ENCODE results near the gene SLC25A36.
"Not testable (repeated sequence)": the region's sequence is repeated elsewhere in the genome, so short reads cannot be mapped to it uniquely, and the experiment has no call there.

The SLC25A36 gene

GRCh38 chr3:141000027-141000663 lies 58.5 kb downstream of the SLC25A36 start:
- DNase-seq = peak; percentile 58

DNA sequence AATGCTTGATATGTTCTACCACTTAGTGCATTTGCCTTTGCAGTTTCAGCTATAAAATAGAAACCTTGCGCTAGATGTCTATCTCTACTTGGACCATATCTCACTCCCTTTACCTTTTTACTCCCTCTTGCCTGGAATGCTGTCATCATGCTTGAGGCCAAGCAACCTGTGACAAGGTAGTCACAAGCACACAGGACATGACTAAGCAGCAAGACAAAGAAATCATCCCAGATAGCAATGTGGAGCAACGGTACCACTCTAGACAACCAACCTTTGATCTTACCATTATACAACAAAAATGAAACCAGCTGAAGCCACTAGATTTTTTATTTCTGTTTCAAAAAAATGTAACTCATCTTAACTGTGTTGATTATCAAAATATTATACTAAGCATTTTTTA lies 59.0 kb downstream of the SLC25A36 start:
- no peak for DNase-seq

- no peak for DNase-seq
Observed at GRCh38 chr3:141006344-141006743, 64.7 kb downstream of the SLC25A36 start.

- no peak for DNase-seq
Observed at GRCh38 chr3:141009496-141009895, 67.9 kb downstream of the SLC25A36 start.

GRCh38 chr3:141011232-141011996 lies 69.8 kb downstream of the SLC25A36 start:
- DNase-seq = peak; percentile 75

GRCh38 chr3:141011997-141012262 lies 70.3 kb downstream of the SLC25A36 start:
- DNase-seq = no peak

DNA sequence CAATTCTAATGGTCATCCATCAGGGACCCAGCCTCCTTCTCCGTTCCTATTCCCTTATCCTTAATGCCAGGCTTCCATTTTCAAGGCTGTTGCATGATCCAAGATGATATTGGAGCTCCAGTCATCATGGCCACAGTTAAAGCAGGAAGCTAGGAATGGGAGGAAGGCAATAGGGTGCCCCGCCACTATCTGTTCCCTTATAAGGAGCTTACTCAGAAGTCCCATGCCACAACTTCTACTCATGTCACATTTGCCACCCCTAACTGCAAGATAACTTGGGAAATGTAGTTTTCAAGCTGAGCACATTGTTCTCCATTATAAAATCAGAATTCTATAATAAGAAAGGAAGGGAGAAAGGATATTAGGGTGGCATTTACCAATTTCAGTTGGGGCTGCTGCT lies 70.9 kb downstream of the SLC25A36 start:
- no peak for DNase-seq

- no peak for DNase-seq
Observed at GRCh38 chr3:141015481-141015880, 73.8 kb downstream of the SLC25A36 start.

- not testable (repeated sequence) for DNase-seq
Observed at GRCh38 chr3:141017366-141018322, 76.0 kb downstream of the SLC25A36 start.

DNA sequence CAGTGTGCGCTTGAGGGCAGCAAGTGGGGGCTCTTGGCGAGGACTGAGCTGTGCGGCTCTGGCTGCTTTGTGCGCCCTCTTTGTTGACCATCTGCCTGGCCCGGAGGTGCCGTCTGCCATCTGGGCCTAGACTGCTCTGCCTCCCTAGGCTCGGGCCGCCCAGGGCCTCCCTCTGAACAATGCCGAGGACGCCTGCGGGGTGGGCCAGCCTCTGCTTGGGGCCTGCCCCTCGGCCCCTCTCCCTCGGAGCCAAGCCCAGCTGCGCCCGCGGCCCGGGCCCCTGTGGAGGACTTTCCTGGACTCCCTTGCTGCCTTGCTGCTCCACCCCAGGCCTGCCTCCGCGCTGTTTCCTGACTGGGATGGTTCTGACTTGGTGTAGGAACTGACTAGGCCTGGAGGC lies 77.6 kb downstream of the SLC25A36 start:
- DNase-seq = no peak

- DNase-seq = no peak
Observed at GRCh38 chr3:141020143-141020830, 78.7 kb downstream of the SLC25A36 start.

GRCh38 chr3:141021261-141021660 lies 79.6 kb downstream of the SLC25A36 start:
- no peak for DNase-seq

Data from NCI-H2171 treated with DMSO at 0.1 percent for 48 hours (cell line).